Measurements from ENCODE around the gene CBFA2T3.

DNA sequence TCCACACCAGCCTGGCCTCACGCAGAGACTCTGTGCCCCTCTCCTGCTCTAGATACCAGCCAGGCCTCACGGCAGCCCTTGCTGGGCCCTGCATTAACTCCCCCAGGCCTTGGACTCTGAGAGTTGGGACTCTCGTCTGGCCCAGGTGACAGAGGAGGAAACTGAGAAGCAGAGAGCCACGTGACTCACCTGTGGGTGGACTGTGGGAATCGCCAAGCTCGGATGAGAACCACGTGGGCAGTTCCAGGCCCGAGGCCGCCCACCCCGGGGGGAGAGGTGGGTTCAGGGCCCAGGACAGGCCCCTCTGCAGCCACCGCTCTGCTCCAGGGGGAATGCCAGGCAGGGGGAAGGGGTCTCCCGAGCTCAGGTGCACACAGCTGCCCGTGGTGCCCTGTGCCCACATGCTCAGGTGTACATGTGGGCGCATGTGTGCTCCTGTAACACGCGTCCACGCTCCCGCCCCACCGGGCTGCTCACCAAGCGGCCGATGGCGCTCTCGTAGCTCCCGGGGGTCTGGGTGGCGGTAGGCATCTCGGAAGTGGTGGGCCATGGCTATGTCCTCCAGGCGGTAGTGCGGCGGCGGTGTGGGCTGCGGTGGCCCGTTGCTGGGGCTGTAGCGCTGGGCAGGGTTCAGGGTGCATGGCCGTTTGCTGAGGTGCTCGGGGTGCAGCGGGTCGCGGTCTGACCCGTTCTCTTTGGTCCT lies 92.3 kb downstream of the CBFA2T3 start:
- TF ChIP-seq, protein P1, sequence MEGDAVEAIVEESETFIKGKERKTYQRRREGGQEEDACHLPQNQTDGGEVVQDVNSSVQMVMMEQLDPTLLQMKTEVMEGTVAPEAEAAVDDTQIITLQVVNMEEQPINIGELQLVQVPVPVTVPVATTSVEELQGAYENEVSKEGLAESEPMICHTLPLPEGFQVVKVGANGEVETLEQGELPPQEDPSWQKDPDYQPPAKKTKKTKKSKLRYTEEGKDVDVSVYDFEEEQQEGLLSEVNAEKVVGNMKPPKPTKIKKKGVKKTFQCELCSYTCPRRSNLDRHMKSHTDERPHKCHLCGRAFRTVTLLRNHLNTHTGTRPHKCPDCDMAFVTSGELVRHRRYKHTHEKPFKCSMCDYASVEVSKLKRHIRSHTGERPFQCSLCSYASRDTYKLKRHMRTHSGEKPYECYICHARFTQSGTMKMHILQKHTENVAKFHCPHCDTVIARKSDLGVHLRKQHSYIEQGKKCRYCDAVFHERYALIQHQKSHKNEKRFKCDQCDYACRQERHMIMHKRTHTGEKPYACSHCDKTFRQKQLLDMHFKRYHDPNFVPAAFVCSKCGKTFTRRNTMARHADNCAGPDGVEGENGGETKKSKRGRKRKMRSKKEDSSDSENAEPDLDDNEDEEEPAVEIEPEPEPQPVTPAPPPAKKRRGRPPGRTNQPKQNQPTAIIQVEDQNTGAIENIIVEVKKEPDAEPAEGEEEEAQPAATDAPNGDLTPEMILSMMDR (conservative IDR thresholded peaks at IDR 0.05; ENCODE audit: low read length), result no peak
- TF ChIP-seq EZH2phosphoT487 (IDR thresholded peaks at IDR 0.05; ENCODE audit: borderline replicate concordance), result no peak

Measured in Loucy (cell line).